Stromal cell of bone marrow (primary cell): ENCODE measurements around the gene TNFSF18.
"Not testable (repeated sequence)": the region's sequence is repeated elsewhere in the genome, so short reads cannot be mapped to it uniquely, and the experiment has no call there.

Experiments used
- DNase-seq: peaks from one replicate; pipeline ENCODE4 v3.0.0-alpha.2; 2012; ENCODE audit warnings: low read depth

Gene TNFSF18

DNA sequence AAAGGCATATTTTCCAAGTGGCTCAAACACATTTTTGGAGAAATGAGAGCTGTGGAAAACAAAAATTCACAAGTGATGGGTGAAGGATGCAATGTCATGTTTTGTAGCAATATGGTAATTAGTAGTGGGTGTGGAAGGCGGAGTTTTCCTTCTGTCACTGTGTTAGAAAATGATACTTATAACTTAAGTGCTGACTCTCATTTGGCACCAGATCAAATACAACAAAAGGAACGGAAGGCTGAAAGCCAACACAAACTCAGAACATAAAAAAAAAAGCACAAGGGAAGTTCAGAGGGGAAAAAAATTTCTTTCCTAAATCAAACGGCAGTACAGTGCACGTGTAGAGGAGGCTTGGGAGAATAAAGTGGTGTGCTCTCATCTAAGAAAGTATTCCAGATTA lies at the start of gene TNFSF18:
TSS of gene TNFSF18 (minus strand) at position 77 of the 400 bp plus-strand sequence. CDS start at position 32, 45 bp downstream.
- peak; percentile 56 for DNase-seq

GRCh38 chr1:173099166-173099565 lies 48.4 kb upstream of the TNFSF18 start:
- DNase-seq: no peak

DNA sequence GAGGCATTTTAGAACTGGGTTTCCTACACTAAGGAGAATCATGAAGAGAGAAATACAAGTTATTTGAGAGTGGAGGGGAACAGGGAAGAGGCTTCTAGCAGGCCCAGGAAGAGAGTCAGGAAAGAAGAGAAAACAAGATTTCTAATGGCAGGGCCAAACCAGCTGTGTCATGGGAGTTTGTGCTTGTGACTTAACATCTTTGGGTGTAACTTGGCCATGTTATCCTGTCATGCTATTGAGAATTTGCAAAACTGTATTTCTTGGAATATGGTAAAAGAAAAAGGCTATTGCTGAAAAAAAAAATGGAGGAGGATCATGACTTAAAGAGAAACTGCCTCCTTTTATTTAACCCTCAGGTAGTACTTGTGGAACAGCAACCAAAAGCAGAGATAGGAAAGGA lies 47.4 kb upstream of the TNFSF18 start:
- no peak for DNase-seq

DNA sequence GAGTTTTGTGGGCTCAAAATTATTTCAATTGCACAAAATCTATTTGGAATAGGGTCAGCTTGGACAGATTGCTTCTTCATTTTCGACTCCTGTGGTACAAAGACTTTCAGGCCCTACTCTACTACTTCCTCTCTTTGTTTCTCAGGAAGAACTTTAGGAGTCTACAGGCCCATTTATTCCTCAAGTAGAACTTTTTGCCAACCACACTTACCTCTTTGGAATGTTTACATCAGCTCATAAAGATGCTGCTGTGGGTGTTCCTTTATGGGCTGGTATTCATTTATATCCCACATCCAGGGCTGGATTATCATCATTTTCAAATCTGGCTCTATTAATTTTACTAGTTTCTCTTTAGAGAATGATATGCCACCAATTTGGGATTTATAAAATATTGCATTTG lies 46.3 kb upstream of the TNFSF18 start:
- DNase-seq: no peak

- peak; percentile 71 for DNase-seq
Observed at GRCh38 chr1:173095632-173096031, 44.9 kb upstream of the TNFSF18 start.

DNA sequence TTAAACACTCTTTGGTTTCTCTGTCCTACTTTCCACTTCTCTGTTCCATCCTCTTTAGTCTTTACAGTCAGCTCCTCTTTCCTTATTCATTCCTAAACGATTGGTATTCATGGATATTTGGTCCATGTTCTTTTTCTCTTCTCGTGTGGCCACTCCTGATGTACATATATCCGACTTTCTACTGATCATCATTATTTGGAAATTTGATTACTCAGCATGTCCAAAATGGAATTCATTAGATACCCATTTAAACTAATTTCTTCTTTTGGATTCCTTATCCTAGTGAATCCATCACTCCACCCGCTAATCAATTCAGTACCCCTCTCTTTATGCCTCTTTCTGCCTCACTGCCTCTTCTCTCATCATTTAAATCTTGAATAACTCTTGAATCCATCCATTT lies 43.8 kb upstream of the TNFSF18 start:
- no peak for DNase-seq

DNA sequence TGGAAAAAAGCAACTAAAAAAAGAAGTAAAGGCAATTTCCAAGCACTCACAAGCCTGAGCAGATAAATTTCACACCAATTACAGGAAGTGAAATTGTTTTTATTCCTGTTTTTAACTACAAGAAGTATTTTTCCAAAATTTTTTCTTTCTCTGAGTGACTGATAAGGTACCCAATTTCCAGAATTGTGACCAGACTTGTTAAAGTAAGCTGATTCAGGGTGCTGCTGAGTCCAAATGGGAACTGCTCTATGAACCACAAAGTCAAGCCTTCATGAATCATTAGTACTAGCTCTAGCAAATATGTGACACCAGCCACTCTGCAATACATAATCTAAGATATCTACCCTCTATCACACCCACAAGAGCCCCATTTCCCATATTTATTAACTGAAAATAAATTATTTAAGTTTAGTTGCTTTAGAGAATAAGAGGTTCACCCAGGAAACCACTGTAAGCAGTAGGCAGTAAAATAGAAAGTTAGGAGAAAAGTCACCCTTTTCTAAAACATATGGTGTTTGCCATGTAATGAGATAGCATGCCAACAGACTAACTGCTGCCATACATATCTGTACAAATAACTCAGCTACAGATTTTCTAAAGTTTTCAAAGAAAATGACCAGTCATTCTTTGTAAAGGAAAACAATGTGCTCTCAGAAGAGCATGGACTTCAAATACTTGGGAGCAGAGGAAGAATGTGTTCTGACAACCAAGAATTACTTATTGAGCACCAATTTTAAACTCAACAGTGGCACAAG lies 43.1 kb upstream of the TNFSF18 start:
- DNase-seq: no peak

- no peak for DNase-seq
Observed at GRCh38 chr1:173084292-173084691, 33.6 kb upstream of the TNFSF18 start.

DNA sequence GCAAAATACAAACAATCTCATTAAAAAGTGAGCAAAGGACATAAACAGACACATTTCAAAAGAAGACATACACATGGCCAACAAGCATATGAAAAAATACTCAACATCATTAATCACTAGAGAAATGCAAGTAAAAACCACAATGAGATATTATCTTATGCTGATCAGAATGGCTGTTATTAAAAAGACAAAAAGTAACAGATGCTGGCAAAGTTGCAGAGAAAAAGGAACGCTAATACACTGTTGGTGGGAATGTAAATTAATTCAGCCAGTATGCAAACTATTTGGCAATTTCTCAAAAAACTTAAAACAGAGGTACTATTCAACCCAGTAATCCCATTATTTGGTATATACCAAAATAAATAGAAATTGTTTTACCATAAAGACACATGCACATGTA lies 32.2 kb upstream of the TNFSF18 start:
- DNase-seq: no peak

DNA sequence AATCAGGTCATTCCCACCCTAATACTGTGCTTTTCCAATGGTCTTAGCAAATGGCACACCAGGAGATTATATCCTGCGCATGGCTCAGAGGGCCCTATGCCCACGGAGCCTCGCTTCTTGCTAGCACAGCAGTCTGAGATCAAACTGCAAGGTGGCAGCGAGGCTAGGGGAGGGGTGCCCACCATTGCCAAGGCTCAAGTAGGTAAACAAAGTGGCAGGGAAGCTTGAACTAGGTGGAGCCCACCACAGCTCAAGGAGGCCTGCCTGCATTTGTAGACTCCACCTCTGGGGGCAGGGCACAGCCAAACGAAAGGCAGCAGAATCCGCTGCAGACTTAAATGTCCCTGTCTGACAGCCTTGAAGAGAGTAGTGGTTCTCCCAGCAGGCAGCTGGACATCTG lies 23.5 kb upstream of the TNFSF18 start:
- DNase-seq: not testable (repeated sequence)

DNA sequence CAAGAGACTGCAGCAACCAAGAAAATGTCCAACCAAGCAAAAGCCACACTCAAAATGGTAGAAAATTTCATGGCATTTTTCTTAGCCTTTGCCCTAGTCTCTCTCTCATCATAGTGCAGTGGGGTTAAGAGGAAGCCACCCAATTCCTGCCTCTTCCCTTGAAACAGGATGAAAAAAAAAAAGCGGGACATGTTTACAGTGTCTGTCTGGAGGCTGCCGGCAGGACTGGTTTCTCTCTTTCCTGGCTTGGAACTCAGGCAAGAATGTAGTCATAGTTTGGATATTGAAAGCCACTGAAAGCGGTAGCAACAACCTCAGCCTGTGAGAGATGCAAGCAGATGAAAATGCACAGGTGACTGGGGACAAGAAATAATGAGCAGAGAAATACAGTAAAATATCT lies 13.3 kb upstream of the TNFSF18 start:
- DNase-seq: no peak

DNA sequence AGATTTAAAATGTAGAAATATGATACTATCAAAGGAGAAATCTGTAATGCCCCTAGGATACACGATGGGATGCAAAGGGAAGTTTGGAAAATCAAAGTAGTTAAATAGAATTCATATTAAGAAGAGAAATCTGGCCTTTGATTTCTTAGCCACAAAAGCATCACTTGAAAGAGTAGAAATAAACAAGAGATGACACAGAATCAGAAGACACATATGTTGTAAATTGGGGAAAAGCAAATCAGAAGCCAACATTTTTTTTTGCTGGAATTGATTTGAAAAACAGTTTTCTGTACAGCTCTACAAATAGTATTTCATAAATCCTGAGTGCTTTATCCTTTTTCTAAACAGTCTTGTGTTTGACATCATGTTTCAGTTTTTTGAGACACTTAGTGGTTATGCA lies 12.4 kb upstream of the TNFSF18 start:
- DNase-seq: no peak

GRCh38 chr1:173062150-173062938 lies 11.6 kb upstream of the TNFSF18 start:
- no peak for DNase-seq

DNA sequence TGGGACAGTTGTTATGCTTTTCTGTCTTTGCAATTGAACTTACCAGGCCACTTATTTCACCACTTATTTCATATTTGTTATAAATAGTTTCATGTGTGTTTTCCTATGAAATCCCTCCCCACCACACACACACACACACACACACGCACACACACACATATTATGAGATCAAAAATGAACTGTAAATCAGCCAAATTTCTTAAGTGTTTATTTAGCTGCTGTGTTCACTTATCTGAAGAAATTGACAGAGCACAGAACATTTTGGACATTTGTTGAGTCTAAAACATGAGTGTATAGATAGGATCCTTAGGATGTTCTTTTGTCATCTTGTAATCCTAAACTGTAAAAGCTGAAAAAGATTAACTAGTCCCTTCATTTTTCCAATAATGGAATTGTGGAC lies 7.8 kb upstream of the TNFSF18 start:
- no peak for DNase-seq

- no peak for DNase-seq
Observed at GRCh38 chr1:173057984-173058383, 7.2 kb upstream of the TNFSF18 start.

DNA sequence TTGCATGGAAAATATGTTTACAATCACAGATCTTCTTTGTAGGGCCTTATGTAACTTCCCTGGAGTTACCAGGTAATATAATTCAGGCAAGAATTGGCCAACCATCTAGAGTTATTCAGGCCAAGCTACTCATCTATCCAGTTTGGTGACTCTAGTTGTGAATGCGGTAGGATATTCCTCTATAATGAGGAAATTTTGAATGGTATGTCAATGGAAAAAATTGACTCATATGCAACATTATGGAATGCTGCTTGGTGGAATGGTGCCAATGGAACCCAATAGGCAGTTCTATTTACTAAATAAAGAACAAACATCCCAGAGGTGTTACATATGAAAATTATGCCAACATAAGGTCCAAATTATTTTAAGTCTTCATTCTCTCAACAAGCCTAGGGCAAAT lies 5.6 kb upstream of the TNFSF18 start:
- DNase-seq: no peak

GRCh38 chr1:173052681-173053196 lies 2.0 kb upstream of the TNFSF18 start:
- DNase-seq: no peak

DNA sequence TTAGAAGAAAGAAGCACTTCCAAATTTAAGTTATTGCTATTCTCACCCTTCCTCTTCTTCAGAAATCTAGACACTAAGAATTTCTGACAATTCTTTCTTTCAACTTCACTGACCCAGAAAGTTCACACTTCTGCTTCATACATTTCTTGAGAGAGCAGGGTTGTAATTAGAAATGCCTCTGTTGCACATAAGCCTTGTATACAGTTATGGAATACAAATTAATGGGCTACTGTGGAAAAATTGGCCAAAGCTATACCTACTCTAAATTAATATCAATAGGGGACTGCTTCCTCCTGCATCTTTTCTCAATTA lies 1.5 kb downstream of the TNFSF18 start:
- no peak for DNase-seq

GRCh38 chr1:173048621-173049321 lies 2.0 kb downstream of the TNFSF18 start:
- peak; percentile 20 for DNase-seq

DNA sequence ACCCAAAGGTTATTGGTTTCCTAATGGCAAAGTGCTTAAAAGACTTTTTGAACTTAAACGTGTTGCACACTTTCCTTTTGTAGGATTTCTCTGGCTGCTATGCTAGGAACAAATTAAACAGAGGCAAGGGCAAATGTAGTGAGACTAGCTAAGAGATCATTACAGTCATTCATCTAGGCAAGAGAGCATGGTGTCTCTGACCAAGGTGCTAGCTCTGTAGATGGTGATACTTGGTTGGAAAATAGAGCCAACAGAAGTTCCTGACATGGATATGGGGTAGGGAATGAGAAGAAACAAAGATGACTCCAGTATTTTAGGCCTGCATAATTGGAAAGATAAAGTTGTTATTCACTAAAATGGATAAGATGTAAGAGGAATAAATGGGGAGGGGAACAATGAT lies 6.1 kb downstream of the TNFSF18 start:
- DNase-seq: no peak

DNA sequence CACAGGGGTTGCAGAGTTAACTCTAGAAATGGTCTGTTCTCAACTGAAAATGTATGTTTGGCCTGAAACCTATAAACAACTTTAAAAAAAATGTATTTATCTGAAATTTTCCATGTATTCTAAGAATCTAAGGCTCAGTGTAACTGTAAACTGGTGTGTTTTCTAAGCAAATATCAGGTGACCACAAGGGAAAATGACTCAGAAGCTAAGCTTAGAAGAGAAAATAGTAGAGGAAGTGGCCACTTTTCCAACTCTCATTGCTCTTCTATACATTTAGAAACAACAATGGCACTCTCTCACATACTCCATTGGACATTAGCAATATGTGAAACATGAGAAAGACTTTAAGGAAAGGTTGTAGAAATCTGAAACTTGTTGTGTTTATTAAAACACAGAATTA lies 7.5 kb downstream of the TNFSF18 start:
- DNase-seq: peak; percentile 14

- DNase-seq: no peak
Observed at GRCh38 chr1:173042806-173043205, 7.9 kb downstream of the TNFSF18 start.

- DNase-seq: no peak
Observed at GRCh38 chr1:173039626-173040025, 11.1 kb downstream of the TNFSF18 start.
